Upper lobe of left lung (tissue), 4 donors: ENCODE data around the gene WDR11.

ENCODE experiments used
- CTCF ChIP-seq, 6 experiments: fragments of 450-650 bp in 4 of 6; fragments of 200-600 bp in 2 of 6; sonication (generic) in 2 of 6; IDR thresholded peaks; one replicate each; pipeline ENCODE4 v1.5.1; 2016 to 2019; ENCODE audit warnings: antibody characterized with exemption in 6 of 6
- POLR2A ChIP-seq, 4 donors: fragments of 450-650 bp; IDR thresholded peaks; one replicate each; pipeline ENCODE4 v1.5.1; 2016 to 2017; ENCODE audit warnings: antibody characterized with exemption in 4 of 4, mild to moderate bottlenecking in 2 of 4

GRCh38 chr10:120838941-120839340 lies 12.2 kb upstream of the WDR11 start:
- TF ChIP-seq CTCF (IDR thresholded peaks at IDR 0.05), result no peak
- TF ChIP-seq POLR2A (IDR thresholded peaks at IDR 0.05), result no peak
